Osteocyte (in vitro differentiated cells): ENCODE measurements around the gene EHMT1. TPM values are rescaled to one million over a fixed set of nuclear protein-coding genes. Genes with fewer than 3 reads are reported as not detected.

Experiments used
- DNase-seq: peaks from one replicate; pipeline ENCODE4 v3.0.0; 2021; ENCODE audit warnings: mixed read lengths; ENCODE audit not compliant: unreplicated experiment; ENCODE audit errors: extremely low spot score
- H3K27ac Mint-ChIP-seq: one replicate; pipeline ENCODE4 v1.8.0; 2021; ENCODE audit warnings: mild to moderate bottlenecking, mixed read lengths; ENCODE audit not compliant: unreplicated experiment
- H3K27me3 Mint-ChIP-seq: one replicate; pipeline ENCODE4 v1.8.0; 2021; ENCODE audit warnings: mixed read lengths; ENCODE audit not compliant: unreplicated experiment
- H3K36me3 Mint-ChIP-seq: one replicate; pipeline ENCODE4 v1.8.0; 2021; ENCODE audit warnings: mixed read lengths; ENCODE audit not compliant: unreplicated experiment
- H3K4me1 Mint-ChIP-seq: one replicate; pipeline ENCODE4 v1.8.0; 2021; ENCODE audit warnings: mixed read lengths; ENCODE audit not compliant: unreplicated experiment
- H3K4me3 Mint-ChIP-seq: one replicate; pipeline ENCODE4 v1.8.0; 2021; ENCODE audit warnings: mild to moderate bottlenecking, moderate library complexity, mixed read lengths; ENCODE audit not compliant: unreplicated experiment
- H3K9me3 Mint-ChIP-seq: one replicate; pipeline ENCODE4 v1.8.0; 2021; ENCODE audit warnings: mixed read lengths; ENCODE audit not compliant: unreplicated experiment
- total RNA-seq: library from RNA; stranded (reverse); gene quantifications from 2 replicates; pipeline ENCODE4 v1.2.1, GENCODE V29; 2021
- TF ChIP-seq, protein P1 (sequence below): fragments of 200-600 bp; sonication (generic); IDR thresholded peaks from 2 replicates; pipeline ENCODE4 v1.5.0; 2021; ENCODE audit warnings: antibody characterized with exemption, mild to moderate bottlenecking, moderate library complexity

Gene EHMT1
- total RNA-seq, 1 donor from 2014 or later: 88.6 TPM

DNA sequence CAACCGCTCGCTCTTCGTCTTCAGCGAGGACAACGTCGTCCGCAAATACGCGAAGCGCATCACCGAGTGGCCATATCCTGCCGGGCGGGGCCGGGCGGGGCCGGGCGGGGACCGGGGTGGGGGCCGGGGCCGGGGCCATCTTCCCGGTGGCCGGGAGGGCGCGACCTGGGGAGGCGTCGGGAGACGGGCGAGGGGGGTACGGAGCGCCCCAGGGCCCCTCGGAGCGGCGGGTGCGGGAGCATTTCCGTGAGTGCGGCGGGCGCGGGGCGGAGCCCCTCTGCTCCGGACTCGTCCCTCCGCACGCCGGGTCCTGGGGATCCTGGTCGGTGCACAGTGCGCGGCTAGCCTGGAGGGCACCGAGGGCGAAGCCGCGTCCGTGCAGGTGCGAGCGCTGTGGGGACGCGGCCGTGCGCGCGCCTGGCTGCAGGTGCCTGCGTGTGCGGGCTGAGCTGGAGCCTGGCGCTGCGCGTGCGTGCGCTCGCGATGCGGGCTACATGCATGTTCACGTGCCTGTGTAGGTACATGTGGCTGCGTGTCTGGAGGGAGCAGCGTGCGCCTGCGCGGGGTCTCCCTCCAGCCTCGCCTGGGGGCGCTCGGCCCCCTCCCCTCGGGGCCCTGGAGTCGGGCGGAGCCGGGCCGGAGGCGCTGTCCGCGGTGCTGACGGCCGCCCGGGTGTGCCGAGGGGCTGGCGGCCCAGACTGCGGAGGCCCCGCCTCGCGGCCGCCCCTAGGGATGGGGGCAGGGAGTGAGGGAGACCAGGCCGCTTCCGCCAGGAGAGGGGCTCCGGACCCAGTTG, 259.5 kb downstream of the EHMT1 start:
- Mint-ChIP-seq H3K27ac (no peak overlapping the region), H3K27me3 (peaks cover 8% of the 10 kb centered on the region), H3K36me3 (no peaks in the 10 kb centered on the region), H3K4me1 (peaks cover 1% of the 10 kb centered on the region), H3K4me3 (no peak overlapping the region), H3K9me3 (no peaks in the 10 kb centered on the region)
- no peak for DNase-seq
- TF ChIP-seq, protein P1, sequence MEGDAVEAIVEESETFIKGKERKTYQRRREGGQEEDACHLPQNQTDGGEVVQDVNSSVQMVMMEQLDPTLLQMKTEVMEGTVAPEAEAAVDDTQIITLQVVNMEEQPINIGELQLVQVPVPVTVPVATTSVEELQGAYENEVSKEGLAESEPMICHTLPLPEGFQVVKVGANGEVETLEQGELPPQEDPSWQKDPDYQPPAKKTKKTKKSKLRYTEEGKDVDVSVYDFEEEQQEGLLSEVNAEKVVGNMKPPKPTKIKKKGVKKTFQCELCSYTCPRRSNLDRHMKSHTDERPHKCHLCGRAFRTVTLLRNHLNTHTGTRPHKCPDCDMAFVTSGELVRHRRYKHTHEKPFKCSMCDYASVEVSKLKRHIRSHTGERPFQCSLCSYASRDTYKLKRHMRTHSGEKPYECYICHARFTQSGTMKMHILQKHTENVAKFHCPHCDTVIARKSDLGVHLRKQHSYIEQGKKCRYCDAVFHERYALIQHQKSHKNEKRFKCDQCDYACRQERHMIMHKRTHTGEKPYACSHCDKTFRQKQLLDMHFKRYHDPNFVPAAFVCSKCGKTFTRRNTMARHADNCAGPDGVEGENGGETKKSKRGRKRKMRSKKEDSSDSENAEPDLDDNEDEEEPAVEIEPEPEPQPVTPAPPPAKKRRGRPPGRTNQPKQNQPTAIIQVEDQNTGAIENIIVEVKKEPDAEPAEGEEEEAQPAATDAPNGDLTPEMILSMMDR: no peak

DNA sequence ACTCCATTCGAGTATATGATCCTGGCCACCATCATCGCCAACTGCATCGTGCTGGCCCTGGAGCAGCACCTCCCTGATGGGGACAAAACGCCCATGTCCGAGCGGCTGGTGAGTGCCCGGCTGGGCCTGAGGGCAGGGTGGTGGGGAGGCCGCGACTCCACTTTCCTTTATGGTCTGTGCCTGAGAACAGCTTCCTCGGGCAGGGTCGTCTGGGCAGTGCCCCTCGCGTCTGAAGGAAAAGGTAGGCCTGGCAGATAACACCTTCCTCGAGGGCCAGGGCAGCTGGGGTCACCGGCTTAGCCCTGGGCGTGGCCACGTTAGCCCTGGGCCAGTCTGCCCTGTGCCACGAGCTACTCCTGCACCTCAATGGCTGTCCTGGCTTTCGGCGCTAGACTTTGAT, 260.2 kb downstream of the EHMT1 start:
- peaks cover 1% of the 10 kb centered on the region for H3K4me1 Mint-ChIP-seq
- peaks cover 8% of the 10 kb centered on the region for H3K27me3 Mint-ChIP-seq
- no peaks in the 10 kb centered on the region for H3K36me3 Mint-ChIP-seq
- TF ChIP-seq, protein P1: no peak
- DNase-seq: no peak
- no peak overlapping the region for H3K27ac Mint-ChIP-seq
- H3K9me3 Mint-ChIP-seq: no peaks in the 10 kb centered on the region
- H3K4me3 Mint-ChIP-seq: no peak overlapping the region

DNA sequence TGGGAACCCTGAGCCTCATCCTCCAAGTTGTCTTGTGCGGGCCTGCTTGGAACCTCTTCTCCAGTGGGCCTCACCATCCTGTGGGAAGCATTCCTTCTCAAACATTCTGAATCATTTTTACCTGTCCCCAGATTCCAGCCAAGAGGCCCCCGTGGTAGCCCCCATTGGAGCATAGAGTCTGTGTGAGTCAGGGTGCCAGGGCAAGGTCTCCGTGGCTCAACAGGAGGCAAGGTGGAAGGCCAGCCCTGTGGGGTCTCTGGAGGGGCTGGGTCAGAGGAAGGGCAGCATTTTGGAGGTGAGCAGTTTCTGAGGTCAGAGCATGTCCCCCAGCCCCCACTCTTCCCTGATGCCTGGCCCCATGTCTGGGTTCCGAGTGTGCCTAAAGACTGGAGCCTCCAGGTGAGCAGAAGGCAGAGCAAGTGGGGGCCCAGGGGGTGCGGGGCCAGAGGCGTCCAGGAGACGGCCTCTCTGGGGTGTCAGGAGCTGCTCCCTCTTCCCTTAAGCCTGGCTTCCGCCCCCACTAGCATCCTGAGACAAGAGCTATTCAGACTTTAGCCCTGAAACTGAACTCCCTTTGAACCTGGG, 260.9 kb downstream of the EHMT1 start:
- Mint-ChIP-seq H3K4me1 (peaks cover 1% of the 10 kb centered on the region), H3K36me3 (no peaks in the 10 kb centered on the region), H3K27ac (no peak overlapping the region), H3K9me3 (no peaks in the 10 kb centered on the region), H3K27me3 (peaks cover 8% of the 10 kb centered on the region), H3K4me3 (peak overlapping the region; percentile 18)
- no peak for DNase-seq
- TF ChIP-seq, protein P1: no peak

DNA sequence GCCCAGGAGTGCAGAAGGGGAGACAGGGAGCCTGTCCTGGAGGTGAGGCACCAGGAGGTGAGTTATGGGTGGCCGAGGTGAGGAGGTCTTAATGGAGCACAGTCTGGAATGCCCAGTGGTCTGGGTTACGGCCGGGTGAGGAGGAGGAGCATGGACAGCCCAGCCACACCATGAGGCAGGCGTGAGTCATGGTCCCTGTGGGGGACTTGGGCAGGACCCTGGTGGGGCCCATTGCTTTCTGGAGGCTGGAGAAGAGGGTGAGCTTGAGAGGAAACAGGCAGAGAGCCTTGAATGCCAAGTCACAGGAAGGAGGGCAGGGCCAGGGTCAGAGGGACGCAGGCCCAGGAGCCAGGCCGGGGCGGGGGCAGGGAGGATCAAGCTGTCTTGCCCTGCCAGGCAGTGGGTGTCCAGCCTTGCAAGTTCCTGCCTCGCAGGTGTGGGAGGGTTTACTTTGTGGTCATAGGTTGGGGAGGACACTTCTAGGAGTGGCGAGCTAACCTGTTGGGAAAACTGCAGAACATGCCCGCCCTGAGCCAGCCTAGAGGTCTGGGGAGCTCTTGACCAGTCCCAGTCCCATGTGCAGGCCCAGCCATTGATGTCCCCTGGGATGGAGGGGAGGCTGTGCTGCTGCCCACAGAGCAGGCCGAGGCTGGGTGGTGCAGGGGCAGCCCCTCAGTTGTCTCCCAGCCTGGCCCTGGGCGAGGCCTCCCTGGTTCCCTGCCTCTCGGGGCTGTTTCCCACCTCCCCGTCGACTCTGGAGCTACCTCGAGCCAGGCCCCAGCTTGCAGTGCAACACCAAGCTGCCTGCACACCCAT, 261.6 kb downstream of the EHMT1 start:
- Mint-ChIP-seq H3K27me3 (peaks cover 8% of the 10 kb centered on the region), H3K27ac (no peak overlapping the region), H3K9me3 (no peaks in the 10 kb centered on the region), H3K4me1 (peaks cover 1% of the 10 kb centered on the region), H3K36me3 (no peaks in the 10 kb centered on the region), H3K4me3 (no peak overlapping the region)
- TF ChIP-seq, protein P1: no peak
- no peak for DNase-seq
